SW 1271 (cell line): ENCODE measurements around the gene TOX2.
A peak's percentile ranks its signal among the peaks of the same experiment; 100 is the strongest.

Source experiments
- DNase-seq, 2 experiments: peaks; one replicate each; lab custom pipeline; 2025; lab: John Stamatoyannopoulos, UW

Gene TOX2

DNA sequence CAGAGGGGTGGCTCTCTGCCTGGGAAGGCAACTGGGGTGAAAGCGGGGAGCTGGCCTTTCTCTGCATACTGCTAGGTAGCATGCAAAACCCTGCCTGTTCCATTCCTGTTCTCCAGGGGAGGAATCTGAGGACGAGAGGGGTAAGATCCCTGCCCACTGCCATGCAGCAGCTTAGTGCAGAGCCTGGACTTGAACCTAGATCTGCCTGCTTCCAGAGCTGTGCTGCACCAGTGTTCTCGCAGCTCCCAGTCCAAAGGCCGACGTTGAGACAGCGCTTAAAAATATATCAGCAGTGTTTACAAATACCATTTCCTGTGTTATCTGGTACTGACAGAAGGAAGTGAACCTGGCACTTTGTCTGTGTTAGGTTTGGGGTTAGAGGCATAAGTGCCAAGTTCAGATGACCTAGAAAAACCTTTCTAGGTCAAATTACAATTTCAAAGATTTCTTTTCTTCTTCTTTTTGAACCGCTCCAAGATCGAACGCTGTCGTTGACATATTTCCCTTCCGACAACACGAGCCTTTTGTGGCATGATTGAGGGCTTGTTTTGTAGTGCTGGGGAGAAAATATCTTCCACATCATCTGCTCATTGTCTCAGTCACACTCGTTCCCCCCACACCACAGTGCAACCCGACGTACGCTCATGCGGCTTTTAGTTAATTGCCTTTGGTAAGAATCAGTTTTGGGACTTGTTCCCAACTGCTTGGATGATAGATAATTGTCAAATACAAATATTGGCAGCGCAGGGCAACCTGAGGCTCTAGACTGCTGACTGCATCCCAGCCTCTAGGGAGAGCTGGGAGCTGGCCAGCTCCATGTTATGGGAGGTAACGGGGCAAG, 44.6 kb downstream of the TOX2 start:
- DNase-seq, result no peak

DNA sequence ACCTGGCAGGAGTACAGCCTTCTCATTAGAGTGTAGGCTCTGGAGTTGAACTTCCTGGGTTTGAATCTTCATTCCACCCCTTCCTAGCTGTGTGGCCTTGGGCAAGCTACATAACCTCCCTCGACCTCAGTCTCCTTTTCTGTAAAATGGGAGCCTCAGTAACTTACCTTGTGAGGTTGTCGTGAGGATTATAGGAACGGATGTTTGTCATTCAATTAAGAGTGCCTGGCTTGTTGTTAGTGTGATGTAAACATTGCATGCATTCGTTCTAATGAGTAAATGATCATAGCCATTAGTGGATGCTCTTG, 45.2 kb downstream of the TOX2 start:
- no peak for DNase-seq

DNA sequence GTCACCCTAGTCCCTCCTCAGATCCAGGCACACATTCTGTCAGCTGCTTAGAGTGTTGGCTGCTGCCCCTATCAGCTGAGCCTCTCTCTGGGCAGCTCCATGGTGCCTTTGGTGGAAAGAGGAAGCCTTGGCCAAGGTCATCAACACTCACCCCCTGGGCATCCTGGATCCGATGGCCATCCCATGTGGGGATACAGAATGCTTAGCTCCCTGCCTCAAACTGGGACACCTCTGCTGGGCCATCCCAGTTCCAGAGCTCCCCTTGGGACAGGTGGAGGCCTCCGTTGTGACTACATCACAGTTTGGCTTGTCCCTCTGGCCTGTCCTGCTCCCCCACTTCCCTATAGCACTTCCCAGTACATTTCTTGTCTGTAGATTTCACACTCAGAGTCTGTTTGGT, 45.6 kb downstream of the TOX2 start:
- no peak for DNase-seq

DNA sequence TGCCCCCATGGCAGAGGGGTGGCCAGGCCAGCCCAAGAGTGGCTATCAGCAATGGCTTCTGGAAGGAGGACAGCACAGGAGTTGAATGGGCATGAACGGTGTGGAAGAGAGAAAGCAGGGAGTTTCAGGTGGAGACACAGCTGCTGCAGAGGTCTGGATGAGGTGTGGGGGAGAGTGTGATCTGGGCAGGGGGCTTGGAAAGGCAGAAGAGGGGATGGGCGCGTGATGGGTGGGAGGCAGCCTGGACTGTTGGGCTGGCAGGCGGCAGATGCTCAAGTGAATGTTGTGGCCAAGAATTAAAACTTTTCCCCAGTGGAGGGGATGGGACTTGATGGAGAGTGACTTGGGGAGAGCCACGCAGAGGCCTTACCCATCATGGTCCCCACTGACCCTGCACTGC, 46.5 kb downstream of the TOX2 start:
- no peak for DNase-seq

DNA sequence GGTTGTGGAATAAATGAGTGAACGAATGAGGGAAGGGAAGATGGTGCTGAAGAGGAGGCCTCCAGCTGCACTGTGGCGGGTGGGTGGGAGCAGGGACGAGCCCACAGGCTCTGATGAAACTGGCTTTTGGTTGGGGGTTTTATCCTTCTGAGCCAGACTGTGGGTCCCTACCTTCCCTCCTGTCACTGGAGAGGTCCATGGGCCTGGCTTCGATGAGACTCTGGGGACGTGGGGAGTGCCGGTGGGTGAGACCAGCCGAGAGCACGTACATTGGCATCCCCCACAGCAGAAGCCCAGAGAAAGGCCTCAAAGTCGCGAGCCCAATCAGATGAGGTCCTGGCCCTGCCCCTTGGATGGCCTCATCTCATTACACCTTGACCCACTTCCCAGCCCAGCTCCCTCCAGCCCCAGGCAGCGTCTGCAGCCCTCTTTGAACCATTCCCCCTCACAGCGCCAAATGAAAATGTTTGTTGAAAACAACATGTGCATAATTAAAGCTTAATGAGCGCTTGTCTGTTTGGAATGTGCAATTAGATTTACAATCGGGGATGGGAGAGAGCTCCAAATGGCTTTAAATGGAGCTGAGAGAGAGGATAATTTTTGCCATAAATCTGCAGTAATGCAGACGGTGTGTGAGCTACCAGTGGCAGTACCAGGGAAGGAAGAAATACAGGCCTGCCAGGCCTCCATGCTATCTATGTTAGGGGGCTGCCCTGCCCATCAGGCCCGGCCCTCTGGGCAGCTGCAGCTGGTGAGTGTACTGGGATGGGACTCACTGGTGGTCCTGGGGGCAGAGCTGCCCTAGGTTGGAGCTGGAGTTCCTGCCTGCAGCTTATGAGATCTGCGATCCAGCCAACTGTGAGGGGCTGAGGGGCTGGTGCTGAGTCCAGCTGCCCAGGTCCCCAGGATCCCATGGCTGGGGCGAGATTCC, 47.2 kb downstream of the TOX2 start:
- DNase-seq, result no peak

DNA sequence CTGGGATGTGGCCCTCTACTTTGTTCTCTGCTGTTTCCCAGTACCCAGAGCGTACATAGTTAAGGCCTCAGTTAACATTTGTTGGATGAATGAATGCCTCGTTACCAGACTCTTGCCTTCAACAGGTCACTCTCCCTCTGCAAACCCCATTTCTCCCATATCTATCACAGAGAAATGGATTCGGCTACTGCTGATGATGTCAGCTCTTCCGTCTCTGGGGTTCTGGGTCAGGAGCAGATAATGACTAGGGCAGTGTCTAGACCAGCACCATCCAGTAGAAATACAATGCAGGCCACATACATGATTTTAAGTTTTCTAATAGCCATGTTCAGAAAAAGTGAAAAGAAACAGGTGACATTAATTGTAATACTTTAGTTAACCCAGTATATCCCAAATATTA, 47.9 kb downstream of the TOX2 start:
- no peak for DNase-seq

DNA sequence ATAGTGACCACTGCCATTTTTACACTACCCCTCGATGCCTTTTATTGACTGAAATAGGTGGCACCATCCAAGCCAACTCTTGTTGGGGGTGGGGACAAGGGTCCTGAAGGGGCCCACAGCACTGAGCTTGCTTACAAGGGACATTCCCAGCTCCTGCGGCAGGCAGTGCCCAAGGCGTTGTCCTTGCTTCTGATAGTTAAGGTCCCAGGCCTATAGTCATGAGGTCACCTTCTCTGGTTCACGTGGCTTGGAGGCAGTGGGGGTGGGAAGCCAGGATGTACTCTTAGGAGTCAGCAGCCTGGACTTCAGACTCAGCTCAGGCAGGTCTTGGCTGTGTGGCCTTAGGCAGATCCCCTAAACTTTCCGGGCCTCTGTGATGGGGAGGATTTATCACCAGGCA, 48.6 kb downstream of the TOX2 start:
- no peak for DNase-seq

DNA sequence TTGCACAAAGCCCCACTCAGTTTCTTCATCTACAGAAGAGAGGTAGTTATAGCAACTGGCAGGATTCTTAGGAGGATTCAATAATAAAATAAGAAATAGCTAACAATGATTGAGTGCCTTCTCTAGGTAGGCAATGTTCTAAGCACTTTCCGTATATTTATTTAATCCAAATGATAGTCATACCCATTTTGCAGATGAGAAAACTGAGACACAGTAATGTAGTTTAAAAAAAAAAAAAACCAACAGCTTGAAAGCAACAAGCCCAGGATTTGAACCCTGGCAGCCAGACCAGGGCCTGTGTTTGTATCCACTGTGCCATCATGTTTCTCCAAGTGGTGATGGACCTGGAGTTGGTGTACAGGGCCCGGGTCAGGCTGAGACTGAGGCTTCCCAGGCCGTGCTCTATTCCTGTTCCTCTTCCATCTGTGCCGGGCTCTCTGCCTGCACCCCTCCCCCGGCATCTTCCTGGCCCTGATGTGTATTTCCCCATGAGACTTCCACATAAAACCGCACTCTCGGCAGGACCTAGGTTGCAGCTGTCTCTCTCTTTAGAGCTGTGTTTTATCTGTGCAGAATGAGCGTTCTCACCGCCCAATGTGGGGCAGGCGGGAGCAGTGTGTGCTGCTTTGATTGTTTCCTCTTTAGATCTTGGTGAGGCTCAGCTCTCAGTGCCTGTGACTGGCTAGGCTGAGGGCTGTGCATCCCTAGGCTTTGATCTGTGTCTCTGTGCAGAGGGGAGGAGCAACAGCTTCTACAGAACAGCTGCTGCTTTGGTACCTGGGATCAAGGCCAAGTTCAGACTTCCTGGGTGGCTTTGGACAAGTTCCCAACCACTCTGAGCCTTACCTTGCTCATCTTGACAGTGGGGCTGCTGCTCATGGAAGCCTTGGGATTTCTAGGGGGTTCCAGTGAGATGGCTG, 49.5 kb downstream of the TOX2 start:
- DNase-seq, result no peak

DNA sequence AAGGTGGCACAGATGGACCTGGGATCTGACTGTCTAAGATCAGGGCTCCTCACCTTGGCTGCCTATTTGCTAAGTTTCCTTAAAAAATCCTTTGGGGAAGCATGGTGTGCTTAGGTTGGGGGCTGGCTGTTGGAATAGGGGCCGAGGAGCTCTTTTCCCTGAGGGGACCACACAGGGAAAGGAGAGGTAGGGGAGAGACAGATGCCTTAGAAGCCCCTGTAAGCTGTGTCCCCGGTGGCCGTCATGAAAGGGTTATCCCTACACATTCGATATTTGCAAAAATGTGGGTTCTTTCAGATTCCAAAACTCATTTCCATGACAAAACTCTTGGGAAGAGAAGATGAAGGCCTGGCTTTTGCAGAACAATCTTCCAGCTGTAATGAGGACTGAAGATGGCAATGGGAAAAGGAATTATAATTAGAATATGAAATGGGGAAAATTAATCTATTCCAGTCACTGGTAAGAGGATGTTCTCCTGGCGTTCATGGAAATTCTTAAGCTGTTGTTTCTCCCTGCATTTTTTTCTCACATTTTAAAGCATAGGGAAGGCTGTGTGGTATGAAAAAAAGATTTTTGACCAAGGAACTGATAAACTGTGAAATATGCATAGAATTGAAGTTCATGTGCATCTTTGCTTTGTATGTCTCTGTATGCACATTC, 53.8 kb downstream of the TOX2 start:
- DNase-seq, result no peak

DNA sequence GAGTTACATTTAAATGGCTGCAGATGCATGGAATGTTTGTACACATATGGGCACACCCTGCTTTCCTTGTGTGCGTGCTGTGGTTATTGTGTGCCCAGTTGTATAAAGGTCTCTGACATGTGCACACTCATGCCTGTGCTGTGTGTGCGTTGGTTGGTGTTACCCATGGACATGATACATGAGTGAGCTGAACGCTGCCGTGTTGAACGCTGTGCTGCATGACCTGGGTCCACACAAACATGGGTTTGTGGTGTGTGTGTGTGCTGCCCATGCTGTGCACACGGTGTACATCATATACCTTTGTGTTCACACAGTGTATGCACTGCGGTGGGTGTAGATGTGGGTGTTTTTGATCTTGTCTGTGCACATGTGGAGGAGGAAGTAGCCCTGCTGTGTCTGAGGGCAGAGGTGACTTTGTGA, 54.4 kb downstream of the TOX2 start:
- no peak for DNase-seq

DNA sequence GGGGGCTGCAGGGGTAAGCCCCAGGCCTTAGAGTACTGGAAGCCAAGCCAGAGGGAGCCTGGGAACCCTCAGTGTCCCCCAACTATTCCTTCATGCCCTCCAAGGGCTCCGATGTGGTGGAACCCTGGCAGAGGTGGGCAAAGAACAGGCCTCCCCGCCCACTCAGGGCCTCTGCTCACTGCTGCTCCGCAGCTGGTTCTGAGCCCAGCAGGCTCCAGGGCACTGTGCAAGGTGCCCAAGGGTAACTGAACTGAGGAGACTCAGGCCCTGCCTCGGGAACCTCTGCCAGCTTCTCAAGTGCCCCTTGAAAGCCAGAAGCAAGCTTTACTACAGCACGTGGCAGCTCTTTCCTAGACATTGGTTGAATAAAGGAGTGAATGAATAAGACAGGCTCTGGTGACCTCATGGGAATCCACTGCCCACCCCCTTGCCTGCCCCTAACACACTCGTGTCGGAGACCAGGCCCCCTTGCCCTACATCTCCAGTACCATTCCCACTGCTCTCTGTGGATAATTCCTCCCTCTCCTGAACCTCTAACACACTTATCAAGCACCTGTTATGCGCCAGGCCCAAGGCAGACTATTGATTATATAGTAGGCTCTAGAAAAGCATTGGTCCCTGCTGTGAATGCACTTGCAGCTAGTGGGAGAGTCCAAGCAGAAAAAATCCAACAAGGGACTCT, 55.0 kb downstream of the TOX2 start:
- no peak for DNase-seq

DNA sequence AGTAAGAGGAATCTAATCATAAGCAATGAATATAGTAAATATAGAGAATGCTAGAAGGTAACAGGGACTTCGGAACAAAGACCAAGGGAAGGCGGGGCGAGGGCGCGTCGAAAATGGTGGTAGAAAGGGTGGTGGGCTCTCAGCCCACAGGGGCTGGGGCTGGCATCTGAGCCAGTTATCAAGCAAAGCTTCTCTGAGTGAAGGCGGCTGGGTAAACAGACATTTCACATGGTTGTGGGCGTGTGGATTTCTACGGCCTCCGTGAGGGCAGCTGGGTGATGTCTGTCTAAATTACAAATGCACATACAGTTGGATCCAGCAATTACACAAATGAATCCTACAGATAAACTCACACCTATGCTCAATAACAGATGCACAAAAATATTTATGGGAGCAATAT, 56.6 kb downstream of the TOX2 start:
- DNase-seq, result no peak

DNA sequence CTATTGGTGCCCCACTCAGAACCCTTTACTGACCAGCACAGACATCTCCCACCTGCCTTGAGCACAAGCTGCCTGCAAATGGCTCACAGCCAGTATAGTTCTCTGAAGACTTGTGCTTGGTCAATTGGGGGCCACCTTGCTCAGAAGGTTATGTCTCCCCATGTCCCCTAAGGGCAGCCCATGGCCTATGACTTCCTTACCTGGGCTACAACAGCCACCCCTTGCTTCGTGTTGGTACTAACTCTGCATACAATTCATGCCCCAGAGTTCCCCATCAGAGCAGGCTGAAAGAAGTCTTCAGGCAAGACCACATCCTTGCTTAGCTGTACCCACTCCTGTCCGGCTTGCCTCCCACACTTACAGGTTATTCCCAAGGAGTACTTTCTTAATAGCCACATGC, 57.4 kb downstream of the TOX2 start:
- DNase-seq, result no peak

DNA sequence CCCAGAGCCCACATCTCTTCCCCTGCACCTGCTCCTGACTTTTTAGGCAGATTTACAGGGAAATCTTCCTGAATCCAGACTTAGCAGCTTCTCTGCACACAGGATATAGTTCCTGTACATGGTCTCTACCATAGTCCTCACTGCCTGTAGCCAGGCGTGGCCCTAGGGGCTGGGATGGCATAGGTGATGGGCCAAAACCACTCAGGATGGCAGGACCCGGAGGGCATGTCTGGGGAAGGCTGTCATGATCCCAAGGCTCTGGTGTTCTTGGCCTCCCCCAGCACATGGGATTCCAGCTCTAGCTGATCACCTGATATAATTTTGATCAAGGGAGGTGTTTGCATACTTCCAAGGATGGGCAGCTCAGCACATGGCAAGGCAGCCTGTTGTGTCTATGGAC, 58.0 kb downstream of the TOX2 start:
- DNase-seq, result no peak

DNA sequence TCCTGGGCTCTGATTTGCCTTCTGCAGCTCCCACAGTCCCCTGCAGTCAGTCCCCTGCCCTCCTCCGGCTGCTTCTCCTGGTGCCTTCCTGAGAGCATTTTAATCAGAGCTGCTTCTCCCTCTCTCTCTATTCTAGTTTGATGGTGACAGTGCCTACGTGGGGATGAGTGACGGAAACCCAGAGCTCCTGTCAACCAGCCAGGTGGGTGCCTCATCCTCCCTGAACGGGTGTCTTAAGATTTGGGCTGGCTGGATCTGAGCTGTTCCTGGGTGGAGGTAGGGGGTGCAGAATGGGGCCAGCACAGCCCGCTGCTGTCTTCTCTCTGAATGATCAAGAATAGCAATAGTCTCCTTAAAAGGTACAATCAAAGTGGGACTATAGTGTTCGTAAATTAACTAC, 58.6 kb downstream of the TOX2 start:
- no peak for DNase-seq

DNA sequence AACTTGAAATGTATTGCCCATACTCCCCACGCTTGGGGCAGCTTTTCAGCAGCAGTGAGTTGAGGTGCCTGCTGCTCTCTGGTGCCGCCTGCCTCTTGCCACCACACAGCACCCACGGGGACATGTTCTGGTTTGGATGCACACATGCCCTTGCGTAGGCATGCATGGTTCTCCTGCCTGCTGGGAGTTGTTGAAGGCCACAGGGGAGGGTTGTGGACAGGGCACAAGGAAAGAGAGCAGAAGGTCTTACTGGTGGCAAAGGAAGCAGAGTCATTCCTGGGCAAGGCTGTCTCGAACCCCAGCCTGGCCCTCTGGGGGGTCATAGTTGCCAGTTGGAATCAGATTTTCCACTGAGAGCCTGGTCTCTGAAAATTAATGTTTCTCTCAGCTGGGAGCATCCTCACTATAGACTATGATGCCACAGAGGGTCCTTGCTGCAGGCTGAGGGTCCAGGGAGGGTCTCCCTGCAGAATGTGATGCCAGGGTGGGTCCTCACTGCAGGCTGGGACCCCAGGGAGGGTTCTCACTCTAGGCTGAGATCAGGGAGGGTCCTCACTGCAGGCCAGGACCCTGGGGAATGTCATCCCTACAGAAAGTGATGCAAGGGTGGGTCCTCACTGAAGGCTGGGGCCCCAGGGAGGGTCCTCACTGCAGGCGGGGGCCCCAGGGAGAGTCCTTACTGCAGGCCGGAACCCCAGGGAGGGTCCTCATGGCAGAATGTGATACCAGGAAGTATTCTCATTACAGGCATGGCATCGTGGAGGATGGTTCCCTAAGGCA, 59.2 kb downstream of the TOX2 start:
- DNase-seq, result no peak

DNA sequence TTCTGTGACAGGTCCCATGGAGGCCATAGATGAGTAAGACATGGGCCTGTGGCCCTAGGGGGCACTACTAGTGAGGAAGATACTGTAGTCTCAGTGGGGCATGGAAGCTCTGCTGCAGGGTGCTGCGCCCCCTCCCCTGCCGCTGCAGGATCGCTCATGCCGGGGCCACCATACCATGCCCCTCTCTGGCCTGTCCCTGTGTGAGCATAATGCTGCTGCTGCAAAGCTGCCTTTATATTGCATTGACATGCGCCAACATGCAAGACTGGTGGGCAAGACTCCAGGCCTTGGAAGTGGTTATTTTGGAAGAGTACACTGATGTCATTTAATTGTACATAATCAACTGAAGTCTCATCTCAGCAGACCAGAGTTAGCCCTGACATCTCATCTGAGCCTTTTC, 60.0 kb downstream of the TOX2 start:
- DNase-seq, result no peak

DNA sequence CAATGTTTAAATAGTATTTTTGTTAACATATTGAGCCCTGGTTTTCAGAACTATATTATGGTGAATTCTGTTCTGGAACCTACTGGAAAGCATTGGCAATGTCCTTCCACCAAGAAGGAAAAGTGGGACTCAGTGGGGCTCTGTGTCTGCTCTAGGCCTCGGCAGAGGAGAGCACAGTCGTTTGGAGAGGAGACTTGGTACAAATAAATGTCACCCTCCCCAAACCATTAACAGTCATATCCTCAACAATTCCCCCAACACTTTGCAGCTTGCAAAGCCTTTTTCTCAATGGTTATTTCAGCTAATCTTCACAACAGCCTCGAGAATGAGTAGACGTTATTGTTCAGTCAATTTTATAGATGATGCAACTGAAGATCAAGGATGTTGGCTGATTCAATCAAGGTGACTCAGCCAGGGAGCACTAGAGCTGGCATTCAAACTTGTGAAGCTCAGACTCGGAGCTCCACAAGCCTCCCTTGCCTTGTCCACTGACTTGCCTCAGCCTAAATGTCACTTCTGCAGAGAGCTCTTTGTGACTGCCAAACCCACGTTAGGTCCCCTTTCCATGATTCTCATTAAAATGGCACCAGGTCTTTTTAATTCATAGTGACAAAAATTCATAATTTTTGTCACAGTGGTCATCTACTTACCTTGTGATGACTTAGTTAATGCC, 60.6 kb downstream of the TOX2 start:
- peak; percentile 14 to 54 for DNase-seq

DNA sequence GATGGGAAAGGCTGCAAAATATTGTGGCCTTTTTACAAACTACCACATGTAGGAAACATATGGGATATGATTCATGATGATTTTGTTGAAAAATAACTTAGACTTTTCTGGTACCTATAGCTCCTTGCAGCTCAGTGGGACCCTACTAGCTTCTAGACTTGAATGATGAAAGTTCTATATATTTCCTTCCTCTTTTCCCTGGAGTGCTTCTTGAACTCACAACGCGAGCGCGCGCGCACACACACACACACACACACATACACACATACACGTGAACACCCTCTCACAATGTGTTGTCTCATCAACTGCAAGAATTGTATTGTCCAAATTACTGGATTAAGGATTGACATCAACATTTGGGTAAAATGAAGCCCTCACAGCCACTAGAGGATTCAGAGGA, 61.9 kb downstream of the TOX2 start:
- no peak for DNase-seq

DNA sequence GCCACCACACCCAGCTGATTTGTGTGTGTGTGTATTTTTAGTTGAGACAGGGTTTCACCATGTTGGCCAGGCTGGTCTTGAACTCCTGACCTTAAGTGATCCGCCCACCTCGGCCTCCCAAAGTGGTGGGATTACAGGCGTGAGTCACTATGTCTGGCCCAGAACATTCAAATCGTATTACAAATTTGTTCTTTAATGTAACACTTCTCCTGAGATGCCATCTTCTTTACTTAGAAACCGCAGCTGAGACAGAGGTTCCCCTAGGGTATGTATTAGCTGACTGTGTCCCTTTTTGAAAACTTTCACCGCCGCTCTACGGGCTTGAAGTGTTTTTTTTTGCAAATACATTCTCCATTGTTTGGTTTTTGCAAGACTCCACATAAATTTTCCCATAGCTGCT, 62.6 kb downstream of the TOX2 start:
- no peak for DNase-seq
